Activated CD4-positive, alpha-beta T cell treated with anti-CD3 and anti-CD28 coated beads, Interleukin-2, amount 50 U/mL, for 1 hour (primary cell): ENCODE results near the gene VASH2.

Experiments used
- DNase-seq: peaks from one replicate; pipeline ENCODE4 v3.0.0-alpha.2; 2020

The VASH2 gene

GRCh38 chr1:212933815-212934471 lies 16.4 kb upstream of the VASH2 start:
- DNase-seq = no peak

- no peak for DNase-seq
These were observed 14.9 kb upstream of the VASH2 start for GRCh38 chr1:212935387-212935981.

GRCh38 chr1:212937034-212937433 lies 13.3 kb upstream of the VASH2 start:
- no peak for DNase-seq

- DNase-seq = no peak
These were observed 11.5 kb upstream of the VASH2 start for GRCh38 chr1:212938846-212939245.

GRCh38 chr1:212941452-212941851 lies 8.9 kb upstream of the VASH2 start:
- no peak for DNase-seq

GRCh38 chr1:212942679-212943392 lies 7.5 kb upstream of the VASH2 start:
- no peak for DNase-seq

- no peak for DNase-seq
These were observed 7.0 kb upstream of the VASH2 start for GRCh38 chr1:212943393-212943710.

- no peak for DNase-seq
These were observed 6.0 kb upstream of the VASH2 start for GRCh38 chr1:212944229-212944901.

GRCh38 chr1:212945056-212945455 lies 5.3 kb upstream of the VASH2 start:
- DNase-seq = no peak

GRCh38 chr1:212945463-212946160 lies 4.7 kb upstream of the VASH2 start:
- DNase-seq = no peak

- DNase-seq = no peak
These were observed 3.5 kb upstream of the VASH2 start for GRCh38 chr1:212946872-212947271.

GRCh38 chr1:212949771-212950170 lies 570 bp upstream of the VASH2 start:
- DNase-seq = no peak

GRCh38 chr1:212951126-212951946 lies 995 bp downstream of the VASH2 start:
- no peak for DNase-seq

- DNase-seq = no peak
These were observed 1.8 kb downstream of the VASH2 start for GRCh38 chr1:212951947-212952640.

- DNase-seq = no peak
These were observed 2.3 kb downstream of the VASH2 start for GRCh38 chr1:212952641-212952976.

GRCh38 chr1:212953321-212953720 lies 3.0 kb downstream of the VASH2 start:
- DNase-seq = no peak

GRCh38 chr1:212954514-212954913 lies 4.2 kb downstream of the VASH2 start:
- no peak for DNase-seq

- no peak for DNase-seq
These were observed 4.8 kb downstream of the VASH2 start for GRCh38 chr1:212955098-212955497.

- DNase-seq = no peak
These were observed 5.8 kb downstream of the VASH2 start for GRCh38 chr1:212955961-212956620.

GRCh38 chr1:212957546-212957945 lies 7.2 kb downstream of the VASH2 start:
- no peak for DNase-seq

GRCh38 chr1:212958175-212958574 lies 7.8 kb downstream of the VASH2 start:
- no peak for DNase-seq
